ENCODE measurements around the gene SHH. TPM values are rescaled to one million over a fixed set of nuclear protein-coding genes. Genes with fewer than 3 reads are reported as not detected.
A peak's percentile ranks its signal among the peaks of the same experiment; 100 is the strongest.

SHH gene
- total RNA-seq, 1 experiment from 2014 or later: not detected

DNA sequence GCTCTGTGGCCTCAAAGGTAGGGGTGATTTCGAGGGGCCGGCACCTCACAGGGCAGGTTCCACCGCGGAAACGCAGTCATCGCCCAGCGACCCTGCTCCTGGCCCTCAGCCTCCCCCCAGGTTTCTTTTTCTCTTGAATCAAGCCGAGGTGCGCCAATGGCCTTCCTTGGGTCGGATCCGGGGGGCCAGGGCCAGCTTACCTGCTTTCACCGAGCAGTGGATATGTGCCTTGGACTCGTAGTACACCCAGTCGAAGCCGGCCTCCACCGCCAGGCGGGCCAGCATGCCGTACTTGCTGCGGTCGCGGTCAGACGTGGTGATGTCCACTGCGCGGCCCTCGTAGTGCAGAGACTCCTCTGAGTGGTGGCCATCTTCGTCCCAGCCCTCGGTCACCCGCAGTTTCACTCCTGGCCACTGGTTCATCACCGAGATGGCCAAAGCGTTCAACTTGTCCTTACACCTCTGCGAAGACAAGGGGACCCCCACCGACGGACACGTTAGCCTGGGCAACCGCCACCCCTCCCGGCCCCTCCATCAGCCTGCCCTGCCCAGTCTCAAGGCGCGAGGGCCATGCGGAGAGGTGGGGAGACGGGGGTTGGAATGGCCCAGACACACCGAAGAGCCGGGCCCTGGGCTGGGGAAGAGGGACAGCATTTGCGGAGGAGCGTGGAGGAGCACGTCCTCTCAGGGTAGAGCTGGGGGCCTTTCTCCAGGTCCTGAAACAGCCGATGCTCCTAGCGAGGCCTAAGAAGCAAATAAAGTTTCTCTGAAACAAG lies 6.0 kb downstream of the SHH start:
- no peak for DNase-seq (ENCODE audit: low read depth)

DNA sequence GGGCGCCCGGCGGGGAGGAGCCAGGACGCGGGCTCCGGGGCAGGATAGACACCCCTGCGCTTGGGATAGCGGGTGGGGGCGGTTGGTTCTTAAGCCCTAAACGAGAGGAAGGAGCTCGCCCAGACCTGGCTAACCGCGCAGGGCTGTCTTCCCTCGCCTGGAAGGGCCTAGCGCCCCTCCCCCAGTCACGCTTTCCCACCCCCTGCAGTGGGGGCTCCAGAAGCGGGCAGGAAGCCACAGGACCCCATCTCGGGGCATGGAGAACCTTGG lies 6.5 kb downstream of the SHH start:
- no peak for DNase-seq (ENCODE audit: low read depth)

- DNase-seq (ENCODE audit: low read depth): peak; percentile 68
These were observed 7.1 kb downstream of the SHH start for GRCh38 chr7:155804897-155805825.

DNA sequence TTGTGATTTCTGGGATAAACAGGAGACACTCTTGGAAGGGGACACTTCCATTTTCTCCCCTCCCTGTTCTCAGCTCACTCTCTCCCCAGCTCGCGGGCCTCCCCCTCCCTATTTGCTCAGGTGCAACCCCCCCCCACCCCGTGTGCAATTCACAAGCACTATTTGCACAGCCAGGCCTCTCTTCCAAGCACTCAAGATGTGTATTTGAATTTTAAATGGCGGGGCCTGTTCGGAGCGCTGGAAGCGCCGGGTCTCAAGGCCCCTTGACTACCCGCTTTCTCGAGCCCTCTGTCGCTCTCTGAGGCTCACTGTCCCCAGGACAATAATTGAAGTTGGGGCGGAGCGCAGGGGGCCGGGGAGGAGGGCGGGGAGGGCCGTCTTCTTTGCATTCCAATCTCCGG lies 7.8 kb downstream of the SHH start:
- DNase-seq (ENCODE audit: low read depth): no peak

DNA sequence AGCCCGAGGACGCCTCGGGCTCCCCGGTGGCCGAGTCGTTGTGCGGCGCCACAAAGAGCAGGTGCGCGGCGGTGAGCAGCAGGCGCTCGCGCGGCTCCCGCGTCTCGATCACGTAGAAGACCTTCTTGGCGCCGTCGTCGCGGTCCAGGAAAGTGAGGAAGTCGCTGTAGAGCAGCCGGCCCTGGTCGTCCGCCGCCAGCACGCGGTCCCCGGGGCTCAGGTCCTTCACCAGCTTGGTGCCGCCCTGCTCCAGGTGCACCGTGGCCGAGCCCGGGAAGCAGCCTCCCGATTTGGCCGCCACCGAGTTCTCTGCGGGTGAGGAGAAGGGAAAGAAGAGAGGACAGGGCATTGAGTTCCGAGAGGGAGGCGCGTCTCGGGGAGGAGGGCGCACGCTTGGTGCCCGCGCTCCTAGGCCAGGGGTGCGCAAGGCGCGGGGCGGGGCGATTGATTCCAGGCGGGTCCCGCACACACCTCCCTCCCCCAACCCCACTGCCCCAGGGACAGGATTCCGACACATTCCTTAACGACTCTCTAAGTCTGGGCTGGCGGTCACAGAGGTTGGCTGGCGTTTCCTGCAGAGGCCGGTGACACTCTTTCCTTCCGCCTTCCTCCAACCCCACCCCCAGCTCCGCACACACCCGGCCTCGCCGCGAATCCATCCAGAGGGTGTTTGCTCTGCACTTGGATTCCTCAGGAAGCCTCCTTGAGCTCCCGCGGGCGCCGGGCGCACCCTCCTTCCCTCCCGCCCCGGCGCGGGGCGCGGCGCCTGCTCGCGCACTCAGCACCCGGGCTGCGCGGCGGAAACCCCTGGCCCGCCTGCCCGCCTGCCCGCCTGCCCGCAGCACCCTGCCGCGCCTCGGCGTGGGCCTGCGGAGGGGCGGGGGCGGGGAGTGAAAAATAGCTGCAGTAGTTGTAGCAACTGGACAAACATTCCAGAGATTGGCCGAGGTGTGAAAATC lies 8.6 kb downstream of the SHH start:
- peak; percentile 28 for DNase-seq (ENCODE audit: low read depth)

GRCh38 chr7:155802906-155803417 lies 9.3 kb downstream of the SHH start:
- DNase-seq (ENCODE audit: low read depth): no peak

GRCh38 chr7:155802291-155802690 lies 10.0 kb downstream of the SHH start:
- DNase-seq (ENCODE audit: low read depth): no peak

DNA sequence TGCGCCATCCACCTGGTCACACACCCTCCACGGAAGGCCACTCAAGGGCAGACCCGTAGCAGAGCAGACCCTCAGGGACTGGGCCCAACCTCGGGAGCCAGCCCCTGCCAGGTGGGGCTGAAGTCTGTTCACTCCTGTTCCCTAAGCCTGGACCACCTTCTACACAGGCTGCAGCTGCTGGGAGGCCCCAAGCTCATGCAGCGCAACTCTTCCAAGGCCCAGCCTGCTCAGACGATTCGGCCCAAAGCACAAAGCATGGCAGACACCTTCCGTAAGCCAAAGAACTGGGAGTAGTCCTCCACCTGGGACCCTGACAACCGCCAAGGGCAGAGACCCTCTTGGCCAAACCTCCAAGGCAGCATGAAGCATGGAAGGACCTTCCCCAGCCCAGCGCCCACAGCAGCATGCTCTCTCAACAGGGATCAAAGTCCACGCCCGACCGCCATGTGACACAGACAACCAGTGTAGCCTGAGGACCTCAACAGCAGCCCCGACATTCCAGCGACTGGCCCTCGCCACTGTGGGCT lies 11.5 kb downstream of the SHH start:
- no peak for DNase-seq (ENCODE audit: low read depth)

- no peak for DNase-seq (ENCODE audit: low read depth)
These were observed 12.0 kb downstream of the SHH start for GRCh38 chr7:155800301-155800700.

DNA sequence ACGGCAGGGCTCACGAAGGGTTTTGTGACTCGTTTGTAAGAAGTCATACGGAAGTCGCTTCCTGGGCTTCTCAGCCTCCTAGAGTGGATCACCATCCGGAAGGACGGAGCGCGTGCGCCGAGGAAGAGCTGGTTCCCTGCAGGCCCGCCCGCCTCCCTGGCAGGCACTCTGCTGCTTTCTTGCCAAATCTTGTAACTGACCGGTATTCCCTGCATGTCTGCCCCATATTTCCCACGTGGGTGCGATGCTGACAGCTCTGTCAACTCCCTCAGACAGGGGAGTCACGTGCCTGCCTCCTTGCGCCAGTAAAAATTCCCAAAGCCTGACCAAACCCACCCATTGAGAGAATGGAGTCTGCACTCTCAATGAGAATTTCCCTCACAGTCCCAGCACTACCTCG lies 12.7 kb downstream of the SHH start:
- DNase-seq (ENCODE audit: low read depth): no peak

DNA sequence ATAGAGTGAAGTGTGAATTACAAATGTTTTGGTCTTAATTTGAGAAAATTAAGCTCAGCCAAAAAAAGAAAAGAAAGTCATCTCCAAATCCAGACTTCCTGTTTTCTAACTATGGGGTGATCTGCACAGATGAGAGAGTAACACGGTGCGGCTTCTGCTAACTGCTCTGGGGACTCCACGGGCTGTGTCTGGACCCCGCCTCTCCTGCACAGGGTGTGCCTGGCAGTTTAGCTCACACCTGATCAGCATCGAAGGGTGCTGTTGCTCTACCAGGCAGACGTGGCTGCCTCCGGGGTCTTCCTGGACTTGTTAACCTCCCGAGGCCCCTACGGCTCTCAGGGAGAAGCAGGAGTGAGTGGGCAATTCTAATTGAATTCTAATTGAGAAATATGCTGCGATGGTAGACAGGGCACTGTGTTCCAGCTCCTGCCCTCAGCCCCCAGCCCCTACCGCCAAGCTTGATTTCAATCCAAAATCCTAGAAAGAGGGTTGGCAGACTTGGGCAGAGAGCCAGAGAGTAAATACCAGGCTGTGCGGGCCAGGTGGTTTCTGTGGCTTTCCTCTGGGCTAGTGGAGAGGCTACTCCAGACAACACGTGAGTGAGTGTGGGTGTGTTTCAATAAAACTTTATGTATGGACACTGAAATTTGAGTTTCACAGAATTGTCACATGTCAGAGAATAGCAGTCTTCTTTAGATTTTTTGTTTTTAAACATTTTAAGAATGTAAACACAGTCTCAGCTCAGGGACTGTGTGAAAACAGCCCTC lies 13.4 kb downstream of the SHH start:
- DNase-seq (ENCODE audit: low read depth): no peak

DNA sequence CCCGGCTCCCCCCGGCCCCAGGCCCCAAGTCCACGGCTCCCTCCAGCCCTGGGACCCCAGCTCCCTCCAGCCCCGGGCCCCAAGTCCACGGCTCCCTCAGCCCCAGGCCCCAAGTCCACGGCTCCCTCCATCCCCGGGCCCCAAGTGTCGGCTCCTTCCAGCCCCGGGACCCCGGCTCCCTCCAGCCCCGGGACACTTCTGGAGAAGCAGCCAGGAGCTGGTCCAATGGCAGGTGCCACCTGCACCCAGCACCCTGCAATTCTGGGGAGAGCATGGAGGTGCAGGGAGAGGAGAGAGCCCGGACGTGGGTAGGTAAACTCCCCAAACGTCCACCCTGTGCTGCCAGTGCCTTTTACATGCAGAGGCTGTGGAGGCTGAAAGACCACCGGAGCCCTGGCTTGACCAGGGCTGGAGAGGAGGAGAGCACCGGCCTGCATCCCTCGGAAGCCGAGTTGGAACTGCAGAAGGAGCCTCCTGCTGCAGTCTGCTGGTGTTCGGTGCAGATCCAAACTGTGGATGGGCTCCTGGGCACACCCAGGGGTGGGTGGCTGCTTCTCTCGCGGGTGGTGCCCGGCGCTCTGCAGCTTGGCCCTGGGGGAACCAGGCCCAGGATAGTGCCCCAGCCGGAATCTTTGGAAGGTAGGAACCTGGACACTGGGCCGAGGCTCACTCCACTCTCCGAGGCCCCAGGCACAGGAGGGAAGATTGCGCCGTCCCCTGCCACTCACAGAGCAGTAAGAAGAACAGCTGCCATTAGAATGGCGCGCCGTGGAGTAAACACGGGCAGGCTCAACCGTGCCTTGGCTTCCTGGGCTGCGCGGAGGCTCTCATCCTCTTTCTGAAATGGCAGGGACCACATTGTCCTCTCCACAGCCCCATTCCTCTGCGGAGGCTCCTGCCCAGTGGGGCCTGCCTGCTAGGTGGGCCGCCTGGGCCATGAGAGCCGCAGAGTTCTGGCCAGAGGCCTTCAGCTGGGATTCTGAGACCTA lies 14.7 kb downstream of the SHH start:
- DNase-seq (ENCODE audit: low read depth): no peak

DNA sequence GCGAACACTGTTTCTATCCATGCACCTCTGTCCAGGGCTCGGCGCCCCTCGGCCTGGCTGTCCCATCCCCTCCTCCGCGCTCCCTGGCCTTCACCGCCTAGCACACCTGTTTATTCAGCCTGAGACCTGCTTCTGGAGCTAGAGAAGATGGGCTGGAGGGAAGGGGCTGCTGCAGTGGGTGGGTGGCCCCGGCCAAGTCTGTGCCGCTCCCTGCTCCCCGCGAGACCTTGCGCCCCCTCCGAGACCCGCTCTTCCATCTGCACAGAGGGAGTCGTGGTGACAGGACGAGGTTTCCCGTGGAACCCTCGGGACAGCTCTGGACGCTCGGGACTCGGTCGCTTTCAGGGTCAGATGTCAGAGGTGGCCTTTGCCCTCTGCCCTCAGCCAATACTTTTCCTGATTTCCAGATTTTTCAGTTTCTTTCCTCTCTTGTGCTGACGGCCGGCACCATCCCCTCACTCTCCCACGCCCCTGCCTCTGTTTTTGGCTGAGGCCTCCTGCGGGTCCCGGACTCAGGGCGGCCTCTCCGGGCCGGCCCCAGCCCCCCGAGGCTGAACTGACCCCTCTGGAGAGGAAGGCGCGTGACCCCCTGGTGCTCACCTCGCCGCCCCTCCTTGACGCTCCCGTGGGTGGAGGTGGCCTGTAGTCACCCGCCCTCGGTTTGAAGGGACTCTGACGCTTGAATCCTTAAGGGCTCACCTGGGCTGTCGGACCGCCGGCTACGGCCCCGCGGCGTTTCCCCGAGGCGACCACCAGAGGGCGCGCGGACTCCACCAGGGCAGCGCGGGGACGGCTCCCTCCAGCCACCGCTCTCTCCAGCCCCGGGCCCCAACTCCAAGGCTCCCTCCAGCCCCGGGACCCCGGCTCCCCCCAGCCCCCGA lies 15.6 kb downstream of the SHH start:
- DNase-seq (ENCODE audit: low read depth): no peak

DNA sequence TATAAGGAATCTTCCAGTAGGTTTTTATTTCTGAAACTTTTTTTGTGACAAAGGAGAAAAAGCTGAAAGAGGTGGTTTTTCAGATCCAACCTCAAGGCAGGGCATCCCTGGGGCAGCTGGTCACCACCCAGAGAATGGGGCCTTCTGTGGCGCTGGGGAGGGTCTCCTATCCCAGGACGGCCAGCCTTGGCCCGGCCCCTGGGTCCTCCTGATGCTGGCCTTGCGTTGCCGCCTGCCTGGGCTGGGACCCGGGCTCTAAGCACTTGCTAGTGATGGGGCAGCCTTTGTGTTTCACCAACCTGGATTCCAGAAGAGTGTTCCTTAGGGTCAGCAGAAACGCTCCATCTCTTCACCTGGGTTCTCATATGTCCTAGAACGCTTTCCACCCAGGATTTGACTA lies 16.3 kb downstream of the SHH start:
- no peak for DNase-seq (ENCODE audit: low read depth)

DNA sequence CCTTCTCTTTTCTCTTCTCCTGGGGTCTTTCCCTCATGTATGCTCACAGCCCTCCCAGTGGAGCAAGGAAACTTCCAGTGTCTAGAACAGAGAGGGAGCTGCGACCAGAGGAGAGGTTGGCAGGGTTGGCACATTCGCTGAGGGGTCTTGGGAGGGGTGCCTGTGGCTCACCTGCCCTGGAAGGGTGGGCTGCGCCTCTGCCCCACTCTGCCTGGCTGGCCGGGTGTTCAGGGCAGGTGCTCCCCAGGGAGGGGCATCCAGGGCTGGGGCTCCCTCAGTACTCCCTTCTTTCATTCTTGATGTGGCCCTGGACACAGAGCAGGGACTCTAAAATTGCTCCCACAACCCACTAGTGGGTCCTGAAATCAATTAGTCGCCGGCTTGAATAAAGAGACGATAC lies 16.9 kb downstream of the SHH start:
- DNase-seq (ENCODE audit: low read depth): no peak

- DNase-seq (ENCODE audit: low read depth): no peak
These were observed 18.1 kb downstream of the SHH start for GRCh38 chr7:155794196-155794595.

- no peak for DNase-seq (ENCODE audit: low read depth)
These were observed 18.5 kb downstream of the SHH start for GRCh38 chr7:155793720-155794119.

- no peak for DNase-seq (ENCODE audit: low read depth)
These were observed 19.2 kb downstream of the SHH start for GRCh38 chr7:155792999-155793560.

All from M059J (cell line).